Measurements from ENCODE around the gene GAS2L1. TPM values are rescaled to one million over a fixed set of nuclear protein-coding genes. Genes with fewer than 3 reads are reported as not detected.
"Not testable (repeated sequence)": the region's sequence is repeated elsewhere in the genome, so short reads cannot be mapped to it uniquely, and the experiment has no call there.

GAS2L1 gene
- total RNA-seq, 1 experiment from 2014 or later = 22.7 TPM

DNA sequence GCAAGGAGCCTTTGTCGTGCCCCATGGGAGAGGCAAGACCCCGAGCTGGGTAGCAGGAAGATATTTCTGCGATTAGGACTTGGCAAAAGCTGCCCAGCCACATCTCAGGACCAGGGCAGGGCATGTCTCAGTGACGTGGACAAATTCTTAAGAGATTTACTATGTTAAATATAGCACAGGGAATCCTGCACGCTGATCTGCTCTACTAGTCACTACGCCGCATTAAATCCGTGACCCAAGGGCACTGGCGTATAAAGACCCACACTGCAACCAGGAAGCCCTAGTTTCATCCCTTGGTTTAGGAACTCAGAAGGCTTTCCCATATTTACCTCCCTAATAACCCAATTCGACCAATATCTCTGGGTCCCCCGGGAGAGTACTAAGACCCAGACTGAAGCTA is 46.8 kb downstream of the GAS2L1 start:
- Histone ChIP-seq H3K27ac (ENCODE audit: low read depth, low read length, poor library complexity, severe bottlenecking) (no peak overlapping the region), H3K4me1 (ENCODE audit: insufficient read depth, low read length, poor library complexity, severe bottlenecking) (no peaks in the 10 kb centered on the region), H3K36me3 (ENCODE audit: insufficient read depth, low read length, poor library complexity, severe bottlenecking) (peaks cover 31% of the 10 kb centered on the region), H3K27me3 (replicated peaks; ENCODE audit: insufficient read depth, low read depth, low read length, poor library complexity) (no peaks in the 10 kb centered on the region), H3K9me3 (ENCODE audit: low read depth, low read length, poor library complexity, severe bottlenecking) (no peaks in the 10 kb centered on the region), H3K4me3 (ENCODE audit: low read depth, low read length, poor library complexity, severe bottlenecking) (no peak overlapping the region)
- CTCF ChIA-PET = interaction anchor here (1.2 kb wide), 1 partner anchor 33 kb away, joined by 3 read pairs; no protein-coding TSS in a partner anchor
- intact Hi-C loops (cut with micrococcal nuclease; ENCODE audit: unreplicated experiment) = no loop called here
- DNase-seq (ENCODE audit: low spot score) = no peak
- TF ChIP-seq, protein P1, sequence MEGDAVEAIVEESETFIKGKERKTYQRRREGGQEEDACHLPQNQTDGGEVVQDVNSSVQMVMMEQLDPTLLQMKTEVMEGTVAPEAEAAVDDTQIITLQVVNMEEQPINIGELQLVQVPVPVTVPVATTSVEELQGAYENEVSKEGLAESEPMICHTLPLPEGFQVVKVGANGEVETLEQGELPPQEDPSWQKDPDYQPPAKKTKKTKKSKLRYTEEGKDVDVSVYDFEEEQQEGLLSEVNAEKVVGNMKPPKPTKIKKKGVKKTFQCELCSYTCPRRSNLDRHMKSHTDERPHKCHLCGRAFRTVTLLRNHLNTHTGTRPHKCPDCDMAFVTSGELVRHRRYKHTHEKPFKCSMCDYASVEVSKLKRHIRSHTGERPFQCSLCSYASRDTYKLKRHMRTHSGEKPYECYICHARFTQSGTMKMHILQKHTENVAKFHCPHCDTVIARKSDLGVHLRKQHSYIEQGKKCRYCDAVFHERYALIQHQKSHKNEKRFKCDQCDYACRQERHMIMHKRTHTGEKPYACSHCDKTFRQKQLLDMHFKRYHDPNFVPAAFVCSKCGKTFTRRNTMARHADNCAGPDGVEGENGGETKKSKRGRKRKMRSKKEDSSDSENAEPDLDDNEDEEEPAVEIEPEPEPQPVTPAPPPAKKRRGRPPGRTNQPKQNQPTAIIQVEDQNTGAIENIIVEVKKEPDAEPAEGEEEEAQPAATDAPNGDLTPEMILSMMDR (conservative IDR thresholded peaks at IDR 0.05; ENCODE audit: low read depth, low read length) = no peak
- TF ChIP-seq EZH2 (IDR thresholded peaks at IDR 0.05; ENCODE audit: borderline replicate concordance, low read depth, low read length, poor library complexity, severe bottlenecking) = no peak
- POLR2A ChIA-PET (ENCODE audit: low non-redundant PET) = no interaction called here
- BruUV-seq (replicated peaks) = no TSS peak

DNA sequence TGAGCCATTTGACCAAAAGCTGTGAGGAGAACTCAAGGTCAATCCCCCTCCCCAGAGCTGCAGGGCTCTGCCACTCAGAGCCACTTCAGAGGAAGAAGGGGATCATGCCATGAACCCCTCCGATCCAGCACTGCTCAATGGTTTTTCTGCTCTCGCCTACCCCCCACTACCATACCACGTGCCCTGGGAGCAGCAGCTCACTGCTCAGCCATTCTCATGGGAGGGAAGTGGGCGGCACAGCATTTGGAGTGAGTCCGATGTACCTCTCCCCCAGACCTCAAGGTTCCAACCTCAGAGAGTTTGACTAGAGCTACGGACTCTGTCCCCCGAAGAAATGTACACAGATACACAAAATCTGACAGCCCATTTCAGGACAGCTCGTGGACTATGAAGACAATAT is 47.4 kb downstream of the GAS2L1 start:
- Histone ChIP-seq H3K4me1 (ENCODE audit: insufficient read depth, low read length, poor library complexity, severe bottlenecking) (no peaks in the 10 kb centered on the region), H3K36me3 (ENCODE audit: insufficient read depth, low read length, poor library complexity, severe bottlenecking) (peaks cover 33% of the 10 kb centered on the region), H3K9me3 (ENCODE audit: low read depth, low read length, poor library complexity, severe bottlenecking) (no peaks in the 10 kb centered on the region), H3K27me3 (replicated peaks; ENCODE audit: insufficient read depth, low read depth, low read length, poor library complexity) (no peaks in the 10 kb centered on the region), H3K27ac (ENCODE audit: low read depth, low read length, poor library complexity, severe bottlenecking) (no peak overlapping the region), H3K4me3 (ENCODE audit: low read depth, low read length, poor library complexity, severe bottlenecking) (no peak overlapping the region)
- TF ChIP-seq EZH2 (IDR thresholded peaks at IDR 0.05; ENCODE audit: borderline replicate concordance, low read depth, low read length, poor library complexity, severe bottlenecking) = no peak
- TF ChIP-seq, protein P1 (conservative IDR thresholded peaks at IDR 0.05; ENCODE audit: low read depth, low read length) = no peak
- intact Hi-C loops (cut with micrococcal nuclease; ENCODE audit: unreplicated experiment) = no loop called here
- BruUV-seq (replicated peaks) = no TSS peak
- ChIA-PET POLR2A (ENCODE audit: low non-redundant PET) (no interaction called here), CTCF (interaction anchor here (1.2 kb wide), 1 partner anchor 33 kb away, joined by 3 read pairs; no protein-coding TSS in a partner anchor)
- DNase-seq (ENCODE audit: low spot score) = no peak

DNA sequence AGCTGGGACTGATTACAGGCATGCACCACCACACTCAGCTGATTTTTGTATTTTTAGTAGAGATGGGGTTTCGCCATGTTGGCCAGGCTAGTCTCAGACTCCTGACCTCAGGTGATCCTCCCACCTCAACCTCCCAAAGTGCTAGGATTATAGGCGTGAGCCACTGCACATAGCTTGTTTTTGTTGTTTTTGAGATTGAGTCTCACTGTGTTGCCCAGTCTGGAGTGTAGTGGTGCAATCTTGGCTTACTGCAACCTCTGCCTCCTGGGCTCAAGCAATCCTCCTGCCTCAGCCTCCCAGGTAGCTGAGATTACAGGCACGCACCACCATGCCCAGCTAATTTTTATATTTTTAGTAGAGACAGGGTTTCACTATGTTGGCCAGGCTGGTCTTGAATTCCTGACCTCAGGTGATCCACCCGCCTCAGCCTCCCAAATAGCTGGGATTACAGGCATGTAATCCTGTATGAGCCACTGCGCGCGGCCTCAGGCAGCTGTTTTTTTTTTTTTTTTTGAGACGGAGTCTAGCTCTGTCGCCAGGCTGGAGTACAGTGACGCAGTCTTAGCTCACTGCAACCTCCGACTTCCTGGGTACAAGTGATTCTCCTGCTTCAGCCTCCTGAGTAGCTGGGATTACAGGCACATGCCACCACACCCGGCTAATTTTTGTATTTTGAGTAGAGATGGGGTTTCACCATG is 50.9 kb downstream of the GAS2L1 start:
- H3K4me3 ChIP-seq (ENCODE audit: low read depth, low read length, poor library complexity, severe bottlenecking); H3K27ac ChIP-seq (ENCODE audit: low read depth, low read length, poor library complexity, severe bottlenecking); DNase-seq (ENCODE audit: low spot score); BruUV-seq (replicated peaks); H3K9me3 ChIP-seq (ENCODE audit: low read depth, low read length, poor library complexity, severe bottlenecking); intact Hi-C loops (cut with micrococcal nuclease; ENCODE audit: unreplicated experiment); POLR2A ChIA-PET (ENCODE audit: low non-redundant PET); H3K4me1 ChIP-seq (ENCODE audit: insufficient read depth, low read length, poor library complexity, severe bottlenecking); H3K27me3 ChIP-seq (replicated peaks; ENCODE audit: insufficient read depth, low read depth, low read length, poor library complexity): not testable (repeated sequence)
- H3K36me3 ChIP-seq (ENCODE audit: insufficient read depth, low read length, poor library complexity, severe bottlenecking) = peaks cover 32% of the 10 kb centered on the region
- CTCF ChIA-PET = interaction anchor here (0.6 kb wide), 1 partner anchor 13 kb away, joined by 5 read pairs; no protein-coding TSS in a partner anchor

DNA sequence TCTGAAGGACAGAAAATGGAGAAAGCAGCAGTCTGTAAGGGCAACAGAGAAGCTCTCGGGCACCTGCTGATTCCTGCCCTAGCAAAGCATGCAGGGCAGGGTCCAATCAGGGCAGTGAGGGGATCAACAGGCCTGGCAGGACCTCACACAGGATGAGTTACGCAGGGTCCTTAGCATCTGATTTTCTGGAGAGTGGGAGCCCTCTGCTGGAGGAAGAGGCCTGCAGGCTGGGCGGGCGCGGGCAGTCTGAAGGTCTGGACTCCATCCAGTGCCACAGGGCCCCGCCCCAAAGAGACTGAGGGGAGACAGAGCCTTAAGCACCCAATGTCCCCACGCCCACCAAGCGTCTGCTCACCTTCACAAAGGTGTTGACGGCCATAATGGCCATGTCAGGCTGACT is 53.0 kb downstream of the GAS2L1 start:
- ChIA-PET CTCF (no interaction called here), POLR2A (ENCODE audit: low non-redundant PET) (no interaction called here)
- TF ChIP-seq EZH2 (IDR thresholded peaks at IDR 0.05; ENCODE audit: borderline replicate concordance, low read depth, low read length, poor library complexity, severe bottlenecking) = no peak
- TF ChIP-seq, protein P1 (conservative IDR thresholded peaks at IDR 0.05; ENCODE audit: low read depth, low read length) = peak; percentile 58
- H3K9me3 ChIP-seq (ENCODE audit: low read depth, low read length, poor library complexity, severe bottlenecking) = no peaks in the 10 kb centered on the region
- H3K4me1 ChIP-seq (ENCODE audit: insufficient read depth, low read length, poor library complexity, severe bottlenecking) = peaks cover 7% of the 10 kb centered on the region
- DNase-seq (ENCODE audit: low spot score) = peak; percentile 25
- H3K27ac ChIP-seq (ENCODE audit: low read depth, low read length, poor library complexity, severe bottlenecking) = no peak overlapping the region
- peaks cover 21% of the 10 kb centered on the region for H3K36me3 ChIP-seq (ENCODE audit: insufficient read depth, low read length, poor library complexity, severe bottlenecking)
- H3K4me3 ChIP-seq (ENCODE audit: low read depth, low read length, poor library complexity, severe bottlenecking) = no peak overlapping the region
- no peaks in the 10 kb centered on the region for H3K27me3 ChIP-seq (replicated peaks; ENCODE audit: insufficient read depth, low read depth, low read length, poor library complexity)
- BruUV-seq (replicated peaks) = no TSS peak
- intact Hi-C loops (cut with micrococcal nuclease; ENCODE audit: unreplicated experiment) = no loop called here

Data from A673 (cell line).